ENCODE data around the gene MDFI.

DNA sequence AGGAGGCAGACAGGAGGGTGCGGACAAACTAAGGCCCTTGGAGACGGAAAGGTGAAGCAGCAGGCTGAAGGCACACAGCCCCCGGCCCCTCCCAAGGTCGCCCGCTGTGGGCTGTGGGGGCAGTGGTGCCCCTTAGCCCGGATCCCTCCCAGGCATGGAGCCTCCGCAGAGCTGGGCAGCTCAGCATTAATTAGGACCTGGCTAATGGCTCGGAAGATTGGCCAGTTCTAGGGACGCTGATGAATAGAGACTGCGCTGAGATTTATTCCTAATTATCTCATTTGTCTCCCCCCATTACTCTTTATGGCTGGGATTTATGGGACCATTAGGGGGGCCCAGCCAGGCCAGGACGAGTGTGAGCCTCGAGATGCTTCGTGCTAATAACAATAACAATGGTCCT is 20.4 kb downstream of the MDFI start:
- TF ChIP-seq POLR2AphosphoS5 (IDR thresholded peaks at IDR 0.05; ENCODE audit: borderline replicate concordance, low read depth, low read length) (no peak), EZH2 (IDR thresholded peaks at IDR 0.05) (no peak)
